GM23248 (cell line): ENCODE data around the gene CDK7.

Source experiments
- EZH2 ChIP-seq: fragments of 200-600 bp; sonication (generic); IDR thresholded peaks from 2 replicates; pipeline ENCODE4 v1.6.1; 2018; ENCODE audit warnings: antibody characterized with exemption, mild to moderate bottlenecking; ENCODE audit not compliant: insufficient read depth, poor library complexity, severe bottlenecking
- EZH2phosphoT487 ChIP-seq: fragments of 200-600 bp; sonication (generic); IDR thresholded peaks from 2 replicates; pipeline ENCODE4 v1.6.1; 2018; ENCODE audit warnings: antibody characterized with exemption, moderate library complexity, mild to moderate bottlenecking, low read depth; ENCODE audit not compliant: insufficient read depth

GRCh38 chr5:69305512-69305911 is 70.8 kb downstream of the CDK7 start:
- TF ChIP-seq EZH2 (no peak), EZH2phosphoT487 (no peak)
